Skeletal muscle satellite cell (primary cell): ENCODE data around the gene TBC1D8.
A peak's percentile ranks its signal among the peaks of the same experiment; 100 is the strongest.

Source experiments
- H3K27me3 ChIP-seq: 2 replicates; pipeline ENCODE4 v1.7.0; 2013; ENCODE audit warnings: low read length; ENCODE audit not compliant: control insufficient read depth, insufficient read depth
- H3K36me3 ChIP-seq: 2 replicates; pipeline ENCODE4 v1.7.0; 2013; ENCODE audit warnings: mild to moderate bottlenecking, control low read depth, low read length; ENCODE audit not compliant: insufficient read depth
- H3K4me1 ChIP-seq: 2 replicates; pipeline ENCODE4 v1.7.0; 2013; ENCODE audit warnings: low read length; ENCODE audit not compliant: control insufficient read depth, insufficient read depth
- H3K4me2 ChIP-seq: 2 replicates; pipeline ENCODE4 v1.7.0; 2013; ENCODE audit warnings: mild to moderate bottlenecking, low read length
- H3K4me3 ChIP-seq: 2 replicates; pipeline ENCODE4 v1.7.0; 2013; ENCODE audit warnings: low read length
- H3K9ac ChIP-seq: 2 replicates; pipeline ENCODE4 v1.7.0; 2013; ENCODE audit warnings: mild to moderate bottlenecking, low read depth, low read length, moderate library complexity
- H3K9me3 ChIP-seq: replicated peaks from 2 replicates; pipeline ENCODE4 v1.7.0; 2013; ENCODE audit warnings: mild to moderate bottlenecking, control low read depth, low read length

TBC1D8 gene

GRCh38 chr2:101012054-101012705, 139.0 kb downstream of the TBC1D8 start:
- Histone ChIP-seq H3K4me1 (no peaks in the 10 kb centered on the region), H3K9ac (no peak overlapping the region), H3K27me3 (no peaks in the 10 kb centered on the region), H3K9me3 (no peaks in the 10 kb centered on the region), H3K36me3 (peaks cover 56% of the 10 kb centered on the region), H3K4me3 (no peak overlapping the region), H3K4me2 (no peak overlapping the region)

- H3K27me3 ChIP-seq = no peaks in the 10 kb centered on the region
- no peak overlapping the region for H3K4me2 ChIP-seq
- no peak overlapping the region for H3K4me3 ChIP-seq
- H3K36me3 ChIP-seq = peaks cover 64% of the 10 kb centered on the region
- no peaks in the 10 kb centered on the region for H3K4me1 ChIP-seq
- no peaks in the 10 kb centered on the region for H3K9me3 ChIP-seq
- no peak overlapping the region for H3K9ac ChIP-seq
Measured at GRCh38 chr2:101011152-101011551, 140.0 kb downstream of the TBC1D8 start.

- no peak overlapping the region for H3K9ac ChIP-seq
- H3K36me3 ChIP-seq = peaks cover 75% of the 10 kb centered on the region
- H3K4me3 ChIP-seq = no peak overlapping the region
- H3K9me3 ChIP-seq = no peaks in the 10 kb centered on the region
- H3K4me2 ChIP-seq = no peak overlapping the region
- no peaks in the 10 kb centered on the region for H3K27me3 ChIP-seq
- peaks cover 19% of the 10 kb centered on the region for H3K4me1 ChIP-seq
Measured at GRCh38 chr2:101007415-101008345, 143.5 kb downstream of the TBC1D8 start.

GRCh38 chr2:101006065-101006715, 145.0 kb downstream of the TBC1D8 start:
- H3K27me3 ChIP-seq = no peaks in the 10 kb centered on the region
- peaks cover 68% of the 10 kb centered on the region for H3K36me3 ChIP-seq
- H3K9me3 ChIP-seq = no peaks in the 10 kb centered on the region
- no peak overlapping the region for H3K4me3 ChIP-seq
- H3K4me2 ChIP-seq = no peak overlapping the region
- peaks cover 26% of the 10 kb centered on the region for H3K4me1 ChIP-seq
- H3K9ac ChIP-seq = no peak overlapping the region

- Histone ChIP-seq H3K4me3 (peak overlapping the region; percentile 84), H3K27me3 (no peaks in the 10 kb centered on the region), H3K36me3 (peaks cover 65% of the 10 kb centered on the region), H3K4me2 (peak overlapping the region; percentile 92), H3K4me1 (peaks cover 26% of the 10 kb centered on the region), H3K9me3 (no peaks in the 10 kb centered on the region), H3K9ac (peak overlapping the region; percentile 95)
Measured at GRCh38 chr2:101004620-101005325, 146.4 kb downstream of the TBC1D8 start.

- peak overlapping the region; percentile 92 for H3K4me2 ChIP-seq
- H3K36me3 ChIP-seq = peaks cover 60% of the 10 kb centered on the region
- peaks cover 29% of the 10 kb centered on the region for H3K4me1 ChIP-seq
- peak overlapping the region; percentile 95 for H3K9ac ChIP-seq
- peak overlapping the region; percentile 84 for H3K4me3 ChIP-seq
- no peaks in the 10 kb centered on the region for H3K9me3 ChIP-seq
- H3K27me3 ChIP-seq = no peaks in the 10 kb centered on the region
Measured at GRCh38 chr2:101003278-101003775, 147.9 kb downstream of the TBC1D8 start.

- Histone ChIP-seq H3K4me3 (peak overlapping the region; percentile 84), H3K27me3 (no peaks in the 10 kb centered on the region), H3K4me2 (peak overlapping the region; percentile 92), H3K9me3 (no peaks in the 10 kb centered on the region), H3K4me1 (peaks cover 29% of the 10 kb centered on the region), H3K36me3 (peaks cover 53% of the 10 kb centered on the region), H3K9ac (peak overlapping the region; percentile 95)
Measured at GRCh38 chr2:101002562-101003277, 148.5 kb downstream of the TBC1D8 start.

- Histone ChIP-seq H3K27me3 (no peaks in the 10 kb centered on the region), H3K4me1 (peaks cover 29% of the 10 kb centered on the region), H3K36me3 (peaks cover 46% of the 10 kb centered on the region), H3K4me3 (peak within 1 kb of the TSS; percentile 84), H3K9ac (peak within 1 kb of the TSS; percentile 95), H3K4me2 (peak within 1 kb of the TSS; percentile 92), H3K9me3 (no peaks in the 10 kb centered on the region)
Measured at GRCh38 chr2:101001691-101002561, 149.3 kb downstream of the TBC1D8 start, which contains the start of gene RPL31. Gene RPL31, plus strand, starts transcription at chr2:101002289. Its CDS starts 413 bp downstream, at chr2:101002702.

- Histone ChIP-seq H3K4me1 (peaks cover 27% of the 10 kb centered on the region), H3K36me3 (peaks cover 31% of the 10 kb centered on the region), H3K4me2 (no peak overlapping the region), H3K27me3 (no peaks in the 10 kb centered on the region), H3K9ac (no peak overlapping the region), H3K9me3 (no peaks in the 10 kb centered on the region), H3K4me3 (no peak overlapping the region)
Measured at GRCh38 chr2:100999995-101000394, 151.2 kb downstream of the TBC1D8 start.

- peaks cover 10% of the 10 kb centered on the region for H3K4me1 ChIP-seq
- H3K27me3 ChIP-seq = no peaks in the 10 kb centered on the region
- H3K9ac ChIP-seq = no peak overlapping the region
- H3K9me3 ChIP-seq = no peaks in the 10 kb centered on the region
- no peak overlapping the region for H3K4me3 ChIP-seq
- peaks cover 21% of the 10 kb centered on the region for H3K36me3 ChIP-seq
- H3K4me2 ChIP-seq = peak overlapping the region; percentile 10
Measured at GRCh38 chr2:100998235-100998573, 153.0 kb downstream of the TBC1D8 start.
